ENCODE data around the gene RNF144A. TPM values are rescaled to one million over a fixed set of nuclear protein-coding genes. Genes with fewer than 3 reads are reported as not detected.

The RNF144A gene
- total and polyA plus RNA-seq, 2 of the 13 experiments (the other 11 are each of a cell fraction or from before 2014, with no cell fraction given) = 13.9 to 16.5 TPM

GRCh38 chr2:7010391-7011054 is 93.3 kb downstream of the RNF144A start:
- no peak for FAIRE-seq
- no peak overlapping the region for H3K4me2 ChIP-seq (ENCODE audit: low read depth, low read length)
- BruUV-seq (replicated peaks) = no TSS peak
- WGBS (ENCODE audit: low lambda C conversion rate) = 85% methylated on average over 10 of the region's 10 CpGs
- H3K9me3 ChIP-seq (ENCODE audit: low read length) = no peaks in the 10 kb centered on the region
- no peak overlapping the region for H3K27ac ChIP-seq (ENCODE audit: extremely low read length, insufficient read depth, low read length)
- H3K36me3 ChIP-seq (replicated peaks in 1 of 2; ENCODE audit: control insufficient read depth in 1 of 2, insufficient read depth in 2 of 2, low read length in 2 of 2) = no peaks in the 10 kb centered on the region; a peak in 1 of 5 replicates
- in situ Hi-C loops (cut with HindIII; ENCODE audit: extremely low pct_ligation_motif_present, low pct_unique_long_range_greater_than_20kb) = no loop called here
- H3K4me3 ChIP-seq (replicated peaks in 1 of 3; ENCODE audit: insufficient read depth in 1 of 3, low read depth in 2 of 3, low read length in 3 of 3) = no peak overlapping the region
- no peaks in the 10 kb centered on the region for H3K79me2 ChIP-seq (ENCODE audit: insufficient read depth, low read length)
- no peak for ATAC-seq
- no peaks in the 10 kb centered on the region for H4K20me1 ChIP-seq (ENCODE audit: insufficient read depth, low read length)
- ChIA-PET POLR2A (no interaction called here), CTCF (ENCODE audit: low intra/inter-chr PET ratio, low total read pairs) (no interaction called here)
- no peak overlapping the region for H2AFZ ChIP-seq (ENCODE audit: low read length)
- no peak for DNase-seq (ENCODE audit: low spot score)
- H3K27me3 ChIP-seq (ENCODE audit: control insufficient read depth in 1 of 2, insufficient read depth in 2 of 2, low read length in 2 of 2) = no peaks in the 10 kb centered on the region
- intact Hi-C loops (cut with micrococcal nuclease; ENCODE audit: unreplicated experiment) = no loop called here
- no peak overlapping the region for H3K9ac ChIP-seq (ENCODE audit: insufficient read depth, low read depth, low read length)
- no peaks in the 10 kb centered on the region for H3K4me1 ChIP-seq (ENCODE audit: insufficient read depth, low read length)
- TF ChIP-seq MIER3 (CRISPR knock-in tag; IDR thresholded peaks at IDR 0.05; ENCODE audit: borderline replicate concordance) (no peak), TIGD3 (CRISPR knock-in tag; IDR thresholded peaks at IDR 0.05; ENCODE audit: borderline replicate concordance) (no peak), TAF1 (CRISPR knock-in tag; IDR thresholded peaks at IDR 0.05) (no peak), ARHGAP35 (CRISPR knock-in tag; IDR thresholded peaks at IDR 0.05; ENCODE audit: borderline replicate concordance) (no peak), TBX3 (IDR thresholded peaks at IDR 0.05; ENCODE audit: borderline replicate concordance) (no peak), ZBTB4 (CRISPR knock-in tag; IDR thresholded peaks at IDR 0.05; ENCODE audit: borderline replicate concordance) (no peak), ATF3 (CRISPR knock-in tag; IDR thresholded peaks at IDR 0.05) (no peak), ZNF3 (CRISPR knock-in tag; IDR thresholded peaks at IDR 0.05) (no peak)
- TF ChIP-seq, protein P1, sequence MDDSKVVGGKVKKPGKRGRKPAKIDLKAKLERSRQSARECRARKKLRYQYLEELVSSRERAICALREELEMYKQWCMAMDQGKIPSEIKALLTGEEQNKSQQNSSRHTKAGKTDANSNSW (CRISPR knock-in tag; IDR thresholded peaks at IDR 0.05; ENCODE audit: borderline replicate concordance) = no peak

Data from HepG2 (cell line).